ENCODE data around the gene VILL.

The VILL gene

DNA sequence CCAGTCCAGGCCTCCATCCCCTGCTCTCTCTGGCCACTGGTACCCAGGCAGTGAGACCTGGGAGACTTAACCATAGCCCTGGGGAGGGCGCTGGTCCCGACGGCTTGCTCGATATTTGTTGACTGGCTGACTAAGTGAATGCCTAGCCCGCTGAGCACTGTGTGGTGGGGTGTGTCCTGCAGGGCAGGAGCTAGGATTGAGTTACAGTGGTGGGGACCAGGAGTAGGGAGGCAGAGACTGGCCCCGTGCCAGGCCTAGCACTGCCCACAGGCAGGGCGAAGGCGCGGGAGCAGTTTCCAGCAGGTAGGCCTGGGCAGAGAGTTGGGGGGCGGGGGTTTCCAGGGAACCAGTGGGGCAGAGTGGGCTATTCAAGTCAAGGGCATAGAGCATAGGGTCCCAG, at the start of gene VILL:
TSS of gene VILL (plus strand) at position 260 of the 400 bp plus-strand sequence. CDS start 2,887 bp downstream, outside the sequence.
- H3K27ac ChIP-seq, result peak within 1 kb of the TSS; percentile 69
- DNase-seq (ENCODE audit: low read depth, low spot score), result no peak

DNA sequence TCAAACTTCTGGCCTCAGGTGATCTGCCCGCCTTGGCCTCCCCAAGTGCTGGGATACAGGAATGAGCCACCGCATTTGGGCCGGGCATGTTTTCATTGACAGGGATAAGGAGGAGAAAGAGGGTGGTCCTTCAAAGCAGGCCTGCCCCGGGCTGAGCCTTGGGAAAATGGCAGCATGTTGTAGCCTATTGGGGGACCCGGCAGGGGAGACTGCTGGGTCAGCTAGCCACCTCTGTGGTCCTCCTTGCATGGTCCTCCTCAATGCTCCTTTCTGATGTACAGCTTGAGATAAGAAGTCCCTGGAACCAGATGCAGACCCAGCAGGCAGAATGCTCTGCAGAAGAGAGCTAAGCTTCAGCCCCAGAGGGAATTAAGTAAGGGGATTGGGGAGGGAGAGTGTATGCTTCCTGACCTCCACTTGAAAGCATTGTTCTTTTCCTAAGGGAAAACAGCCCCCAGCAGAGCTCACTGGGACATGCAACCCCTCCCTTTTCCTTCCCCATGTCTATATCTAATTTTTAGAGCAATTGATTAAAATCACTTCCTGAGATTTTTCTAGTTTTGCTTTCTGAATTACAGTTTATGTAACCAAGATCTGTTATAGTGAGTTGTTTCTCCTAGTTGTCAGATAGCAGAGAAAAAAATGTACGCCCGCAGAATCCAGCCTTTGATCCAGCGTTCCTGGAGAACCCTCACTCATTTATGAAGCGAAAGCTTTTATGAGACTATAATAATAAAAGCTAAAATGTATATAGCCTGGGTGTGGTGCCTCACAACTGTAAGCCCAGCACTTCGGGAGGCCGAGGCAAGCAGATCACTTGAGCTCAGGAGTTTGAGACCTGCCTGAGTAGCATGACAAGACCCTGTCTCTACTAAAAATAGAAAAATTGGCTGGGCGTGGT, 48.7 kb upstream of the VILL start:
- no peak for DNase-seq (ENCODE audit: low read depth, low spot score)
- H3K27ac ChIP-seq, result no peak overlapping the region

DNA sequence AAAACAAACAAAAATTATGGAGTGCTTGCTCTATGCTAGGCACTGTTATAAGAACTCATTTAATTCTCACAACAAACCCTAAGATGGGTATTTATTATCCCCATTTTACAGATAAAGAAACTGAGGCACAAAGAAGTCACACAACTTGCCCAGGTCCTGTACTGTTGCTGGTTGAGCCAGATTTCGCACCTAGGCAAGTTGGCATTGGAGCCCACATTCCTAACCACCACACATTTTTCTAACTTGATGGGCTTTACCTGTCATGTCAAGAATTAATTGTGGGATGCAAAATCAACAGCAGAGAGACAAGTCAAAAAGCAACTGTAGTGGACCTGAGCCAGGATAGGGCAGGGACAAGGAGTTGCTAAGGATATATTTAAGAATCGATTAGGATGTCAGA, 47.9 kb upstream of the VILL start:
- no peak for DNase-seq (ENCODE audit: low read depth, low spot score)
- no peak overlapping the region for H3K27ac ChIP-seq

DNA sequence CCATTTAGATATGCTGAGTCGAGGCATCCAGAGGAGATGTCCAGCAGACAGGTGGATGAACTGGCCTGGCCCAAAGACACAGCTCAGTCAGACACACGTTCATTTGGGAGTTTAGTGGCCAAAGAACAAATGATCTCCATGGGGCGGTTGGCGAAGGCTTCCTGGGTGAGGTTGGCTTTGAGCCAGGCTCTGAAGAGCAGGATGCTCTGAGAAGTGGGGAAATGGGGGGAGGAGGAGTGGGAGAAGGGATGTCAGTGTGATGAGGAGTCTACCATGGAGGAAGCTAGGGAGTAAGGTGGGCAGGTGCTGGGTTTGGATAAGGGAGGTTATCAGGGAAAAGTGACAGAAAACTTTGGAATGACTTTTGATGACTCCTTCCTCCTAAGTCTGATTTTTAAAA, 47.5 kb upstream of the VILL start:
- no peak overlapping the region for H3K27ac ChIP-seq
- no peak for DNase-seq (ENCODE audit: low read depth, low spot score)

DNA sequence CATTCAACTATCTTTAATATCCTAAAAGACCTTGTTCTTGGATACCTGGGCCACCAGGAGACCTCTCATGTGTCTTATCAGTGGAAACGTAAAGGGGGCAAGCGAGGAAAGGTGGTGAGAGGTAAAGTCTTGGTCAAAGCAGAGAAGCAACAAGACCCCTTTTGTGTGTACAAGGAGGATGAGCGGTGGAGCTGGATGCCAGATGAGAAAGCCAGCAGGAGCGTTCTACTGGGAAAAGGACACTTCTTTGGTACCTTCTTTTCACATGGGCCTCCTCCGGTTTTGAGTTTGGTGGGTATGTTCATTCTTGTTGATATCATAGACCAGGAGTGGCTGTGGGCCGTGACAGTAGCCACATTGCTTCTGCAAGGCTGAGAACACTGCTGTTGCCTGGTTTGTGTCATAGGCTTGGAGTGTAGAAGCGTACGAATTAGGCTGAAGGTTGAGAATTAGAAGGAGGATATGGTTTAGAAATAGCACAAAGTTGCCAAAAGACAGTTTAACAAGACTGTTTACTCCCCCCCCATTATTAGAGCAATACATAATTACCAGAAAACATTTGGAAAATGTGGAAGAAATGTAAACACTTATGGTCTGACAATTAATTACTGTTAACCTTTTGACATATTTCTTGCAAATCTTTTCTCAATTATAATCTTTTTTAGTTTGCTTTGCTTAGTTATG, 46.8 kb upstream of the VILL start:
- H3K27ac ChIP-seq, result peak overlapping the region; percentile 91
- no peak for DNase-seq (ENCODE audit: low read depth, low spot score)

DNA sequence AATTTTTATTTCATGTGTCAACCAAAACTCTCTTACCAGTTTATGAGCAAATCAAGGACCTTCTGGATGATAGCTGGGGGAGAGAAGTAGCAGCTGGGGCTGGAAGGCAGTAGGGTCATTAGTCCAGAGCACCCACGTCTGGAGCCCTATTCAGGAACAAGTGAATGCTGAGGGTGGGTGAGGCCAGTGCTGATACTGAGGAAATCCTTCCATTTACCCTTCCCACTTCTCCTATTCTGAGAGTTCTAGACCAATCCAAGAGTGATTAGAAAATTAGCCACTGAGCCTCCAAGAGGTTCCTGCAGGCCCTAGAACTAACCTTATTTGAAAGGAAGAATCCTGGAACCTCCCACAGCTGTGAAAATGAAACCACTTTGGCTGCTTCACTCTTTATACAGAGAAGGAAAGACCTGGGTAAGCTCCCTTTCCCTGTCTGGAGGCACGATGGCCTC, 46.2 kb upstream of the VILL start:
- DNase-seq (ENCODE audit: low read depth, low spot score), result no peak
- peak overlapping the region; percentile 91 for H3K27ac ChIP-seq

DNA sequence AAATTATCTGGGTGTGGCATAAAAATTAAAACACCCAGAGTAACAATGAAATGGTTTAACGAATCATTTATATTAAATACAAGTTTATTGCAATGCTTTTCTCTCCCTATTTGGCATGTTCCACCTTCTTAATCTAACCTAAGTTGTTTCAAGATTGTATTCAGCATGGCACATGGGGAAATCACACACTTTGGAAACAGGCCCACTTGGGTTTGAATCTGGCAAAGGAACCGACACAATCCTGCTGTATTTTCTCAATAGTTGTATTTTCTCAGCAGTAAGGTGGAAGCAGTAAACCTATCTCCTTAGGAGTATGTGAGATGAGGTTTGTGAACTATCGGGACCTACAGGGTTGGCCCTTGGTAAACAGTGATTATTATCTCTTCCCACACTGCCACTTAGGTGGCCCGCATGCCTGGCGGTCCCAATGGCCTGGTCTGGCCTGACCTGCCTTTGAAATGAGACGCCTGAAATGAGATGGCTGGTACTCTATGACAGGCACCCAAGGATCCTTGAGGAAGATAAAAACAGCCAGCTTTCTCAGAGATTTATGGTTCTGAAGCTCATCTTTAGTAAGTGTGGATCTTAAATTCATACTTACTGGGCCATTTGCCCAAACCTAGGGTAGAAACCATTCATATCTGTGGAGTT, 45.3 kb upstream of the VILL start:
- no peak for DNase-seq (ENCODE audit: low read depth, low spot score)
- peak overlapping the region; percentile 91 for H3K27ac ChIP-seq

DNA sequence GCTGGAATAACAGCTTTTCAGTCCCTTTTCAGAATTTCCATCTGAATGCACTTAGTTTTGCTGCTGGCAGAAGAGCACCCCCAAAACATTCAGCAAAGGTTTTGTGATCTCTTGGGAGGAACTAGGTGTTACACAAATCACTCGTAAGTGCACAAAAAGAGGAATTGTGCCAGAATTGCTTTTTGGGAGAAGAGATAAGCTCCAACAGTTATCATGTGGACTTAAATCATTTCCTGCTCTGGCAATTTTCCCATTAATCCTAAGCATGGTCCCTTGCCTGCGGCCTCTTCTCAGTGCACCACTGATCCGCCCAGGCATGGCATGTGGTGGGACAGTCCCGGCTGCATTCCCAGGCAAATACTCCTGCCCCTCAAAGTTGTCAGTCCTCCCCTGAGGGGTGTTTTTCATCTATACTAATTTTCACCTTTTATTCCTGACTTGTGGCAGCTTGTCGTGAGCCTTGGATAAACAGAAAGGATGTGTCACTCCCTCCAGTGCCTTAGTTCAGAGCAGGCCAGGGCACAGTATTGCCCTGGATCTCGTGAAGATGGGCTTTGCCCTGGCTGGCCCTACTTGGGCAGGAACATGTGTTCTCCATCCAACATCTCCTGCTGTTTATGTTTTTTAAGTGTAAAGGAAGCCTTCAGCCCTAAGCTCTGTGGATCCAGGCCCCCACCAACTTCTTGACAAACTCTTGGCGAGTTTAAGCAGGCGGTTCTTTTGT, 44.6 kb upstream of the VILL start:
- peak overlapping the region; percentile 91 for H3K27ac ChIP-seq
- peak; percentile 88 for DNase-seq (ENCODE audit: low read depth, low spot score)

DNA sequence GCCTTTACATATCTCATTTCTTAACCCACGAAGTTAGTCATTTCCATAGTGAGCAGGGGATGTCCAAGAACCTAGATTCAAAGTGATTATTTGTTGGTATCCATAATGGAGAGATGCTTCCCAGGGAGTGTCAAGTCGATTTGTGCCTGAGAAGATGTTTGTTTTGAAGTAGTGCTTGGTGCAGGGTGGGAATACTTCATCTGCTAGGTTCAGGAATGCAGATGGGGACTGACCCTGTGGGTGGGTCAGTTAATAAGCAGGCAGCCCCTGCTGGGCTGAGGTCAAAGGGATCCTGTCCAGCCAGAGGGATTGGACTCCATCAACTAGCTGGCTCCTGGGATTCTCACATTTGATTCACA, 44.1 kb upstream of the VILL start:
- DNase-seq (ENCODE audit: low read depth, low spot score), result no peak
- peak overlapping the region; percentile 91 for H3K27ac ChIP-seq

DNA sequence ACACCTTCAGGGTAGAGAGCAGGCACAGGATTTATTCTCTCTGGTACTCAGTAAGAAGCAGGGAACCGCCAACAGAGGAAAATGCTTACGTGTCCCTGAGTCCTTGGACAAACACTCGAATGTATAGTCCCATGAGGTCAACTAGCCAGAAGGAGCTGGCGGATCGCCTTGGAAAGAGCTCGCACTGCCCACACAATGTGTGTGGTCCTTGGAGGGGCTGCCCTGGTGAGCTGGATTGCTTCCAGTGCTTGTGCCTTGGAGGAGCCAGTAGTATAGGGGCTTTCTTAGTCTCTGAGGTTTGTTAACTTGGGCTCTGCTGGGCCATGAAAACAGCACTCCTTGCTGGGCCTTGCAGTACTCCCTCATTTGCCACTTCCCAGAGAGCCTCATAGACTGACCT, 40.7 kb upstream of the VILL start:
- DNase-seq (ENCODE audit: low read depth, low spot score), result no peak
- H3K27ac ChIP-seq, result no peak overlapping the region

DNA sequence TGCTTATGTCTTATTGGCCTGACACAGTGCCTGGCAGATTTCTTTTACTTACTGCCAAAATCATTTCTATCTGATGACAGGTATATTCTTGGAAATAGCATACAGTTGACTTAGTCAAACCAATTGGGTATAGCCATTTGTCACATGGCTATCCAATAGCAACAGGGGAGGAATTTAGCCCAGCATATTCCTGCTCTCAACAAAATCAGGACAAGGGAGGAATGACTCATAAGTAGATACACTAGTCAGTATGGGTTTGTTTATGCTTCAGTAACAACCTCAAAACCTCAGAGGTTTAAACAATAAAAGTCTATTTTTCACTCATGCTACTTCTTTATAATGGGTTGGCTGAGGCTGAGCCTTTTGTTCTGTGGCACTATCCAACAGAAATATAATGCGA, 38.0 kb upstream of the VILL start:
- DNase-seq (ENCODE audit: low read depth, low spot score), result no peak
- H3K27ac ChIP-seq, result no peak overlapping the region

DNA sequence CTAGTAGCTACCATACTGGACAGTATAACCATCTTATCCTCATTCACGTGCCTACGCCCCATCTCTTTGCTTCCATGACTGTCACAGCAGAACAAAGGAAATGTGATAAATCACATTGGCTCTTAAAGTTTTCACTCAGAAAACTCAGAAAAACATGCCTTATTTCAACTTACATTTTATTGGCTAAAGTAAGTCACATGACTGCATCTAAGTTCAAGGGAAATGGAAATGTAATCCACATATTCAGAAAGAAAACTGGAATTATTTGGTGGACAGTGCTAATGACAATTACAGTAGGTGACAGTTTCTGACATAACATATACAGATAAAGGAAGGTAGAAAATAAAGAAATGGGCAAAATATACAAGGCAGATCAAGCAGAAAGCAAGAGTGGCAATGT, 37.4 kb upstream of the VILL start:
- no peak for DNase-seq (ENCODE audit: low read depth, low spot score)
- no peak overlapping the region for H3K27ac ChIP-seq

DNA sequence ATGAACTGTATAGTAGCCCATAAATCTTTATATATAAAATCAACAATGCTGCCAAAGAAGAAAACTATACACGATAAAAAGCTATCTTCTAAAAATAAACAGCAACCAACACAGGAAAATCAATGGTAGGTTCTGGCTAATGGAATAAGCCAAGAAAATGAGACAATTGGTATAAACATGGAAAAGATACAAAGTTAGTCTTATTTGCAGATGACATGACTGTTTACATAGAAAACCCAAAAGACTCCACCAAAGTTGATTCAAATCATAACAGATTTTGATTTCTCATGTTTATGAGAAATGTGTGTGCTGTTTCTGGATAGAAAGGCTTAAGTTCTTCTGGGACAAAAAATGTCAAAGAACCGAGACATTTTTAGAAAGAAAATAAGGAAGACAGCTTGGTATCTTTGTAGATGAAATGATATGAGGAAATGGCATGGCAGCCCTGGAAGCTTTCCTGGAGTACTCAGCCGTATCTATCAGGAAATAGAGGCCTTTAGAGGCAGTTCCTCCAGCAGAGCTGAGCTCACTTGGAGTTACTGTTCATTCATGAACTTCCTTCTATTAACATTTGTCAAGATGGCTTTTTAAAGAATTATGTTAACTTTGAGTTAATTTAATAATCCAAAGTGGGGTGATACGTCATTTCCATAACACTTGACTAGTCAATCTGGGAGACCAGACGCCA, 36.7 kb upstream of the VILL start:
- H3K27ac ChIP-seq, result no peak overlapping the region
- DNase-seq (ENCODE audit: low read depth, low spot score), result no peak

DNA sequence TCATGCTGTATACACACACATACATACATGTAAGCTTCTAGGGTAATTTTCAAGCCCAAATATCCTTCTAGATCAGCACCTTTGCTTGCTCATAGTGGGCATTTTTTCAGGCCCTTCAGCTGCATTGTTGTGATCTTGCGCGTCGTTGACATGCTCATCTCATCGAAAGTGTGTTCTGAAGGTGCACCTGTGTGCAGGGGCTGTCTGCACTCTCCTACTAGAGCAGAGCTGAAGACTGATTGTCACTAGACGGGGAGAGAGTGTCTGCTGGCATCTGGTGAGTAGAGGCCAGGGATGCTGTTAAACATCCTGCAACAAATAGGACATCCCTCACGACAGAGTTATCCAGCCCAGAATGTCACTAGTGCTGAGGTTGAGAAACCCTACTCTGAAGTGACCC, 35.7 kb upstream of the VILL start:
- no peak for DNase-seq (ENCODE audit: low read depth, low spot score)
- no peak overlapping the region for H3K27ac ChIP-seq

DNA sequence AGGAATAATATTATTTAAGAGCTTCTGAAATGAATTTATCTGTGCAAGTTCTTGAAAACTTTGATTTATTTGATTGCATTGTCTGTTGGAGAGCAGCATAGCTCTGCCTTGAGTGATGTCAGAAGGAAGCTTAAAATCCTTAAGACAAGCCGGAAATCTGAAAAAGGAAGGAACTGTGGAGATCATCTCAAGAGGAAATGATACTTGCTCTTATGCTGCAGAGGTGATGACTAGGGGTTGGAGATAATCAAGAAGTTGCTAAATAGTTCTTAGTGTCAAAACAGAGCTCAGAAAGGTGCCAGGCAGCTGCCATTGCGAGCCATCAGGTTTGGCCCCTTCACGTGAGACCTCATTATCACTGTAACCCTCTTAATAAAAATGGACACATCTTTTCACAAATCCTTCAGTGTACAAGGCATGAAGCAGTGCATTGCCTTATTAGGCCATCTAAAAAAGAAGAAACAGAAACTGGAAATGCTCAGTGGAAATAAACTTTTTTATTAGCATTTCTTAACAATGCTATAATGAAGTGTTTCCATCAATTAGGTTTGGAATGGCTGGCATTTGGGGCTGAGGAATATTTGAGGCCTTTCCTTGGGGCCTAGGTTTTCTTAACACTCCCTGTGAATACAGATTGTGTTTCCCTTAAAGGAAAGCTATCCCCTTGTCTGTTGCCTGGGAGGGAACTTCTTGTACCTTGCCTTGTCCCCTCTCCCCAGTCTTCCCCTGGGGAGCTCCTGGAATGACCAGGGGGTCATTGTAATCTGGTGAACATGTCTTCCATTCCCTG, 34.5 kb upstream of the VILL start:
- no peak overlapping the region for H3K27ac ChIP-seq
- no peak for DNase-seq (ENCODE audit: low read depth, low spot score)

DNA sequence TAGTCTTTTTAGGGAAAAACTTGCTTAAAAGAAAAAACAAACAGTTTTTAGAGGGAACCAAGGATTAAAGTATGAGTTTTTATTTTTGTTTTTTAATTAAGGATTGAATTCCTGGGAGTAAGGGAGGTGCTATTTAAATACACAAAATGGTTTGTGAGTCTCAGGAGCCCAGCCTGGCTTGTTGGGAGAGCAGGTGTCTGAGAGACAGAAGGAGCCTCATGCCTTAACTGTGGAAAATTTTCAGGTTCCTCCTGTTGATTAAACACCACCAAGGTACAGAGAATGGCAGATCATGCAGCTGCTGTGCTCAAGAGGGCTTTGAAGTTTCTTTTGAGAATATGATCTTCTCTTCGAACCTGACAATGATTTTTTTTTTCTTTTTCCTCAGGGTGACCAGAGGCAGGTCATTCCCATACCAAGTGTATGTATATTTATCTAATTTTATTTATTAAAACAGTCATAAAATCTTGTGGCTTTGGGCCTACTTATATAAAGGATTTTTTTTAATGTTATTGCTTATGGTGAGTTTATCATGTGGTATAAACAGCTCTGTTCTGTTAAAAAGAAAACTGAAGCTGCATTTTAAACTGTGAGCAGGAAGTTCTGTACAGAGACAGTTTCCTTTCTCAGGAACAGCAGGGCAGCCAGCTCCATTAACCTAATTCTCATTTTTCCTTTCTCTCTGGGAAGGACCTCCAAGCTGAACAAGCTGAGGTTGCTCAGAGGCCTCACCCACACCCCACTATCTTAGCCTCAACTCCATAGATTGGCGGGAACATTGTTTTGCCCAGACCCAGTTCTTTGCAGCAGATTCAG, 33.7 kb upstream of the VILL start:
- no peak for DNase-seq (ENCODE audit: low read depth, low spot score)
- no peak overlapping the region for H3K27ac ChIP-seq

DNA sequence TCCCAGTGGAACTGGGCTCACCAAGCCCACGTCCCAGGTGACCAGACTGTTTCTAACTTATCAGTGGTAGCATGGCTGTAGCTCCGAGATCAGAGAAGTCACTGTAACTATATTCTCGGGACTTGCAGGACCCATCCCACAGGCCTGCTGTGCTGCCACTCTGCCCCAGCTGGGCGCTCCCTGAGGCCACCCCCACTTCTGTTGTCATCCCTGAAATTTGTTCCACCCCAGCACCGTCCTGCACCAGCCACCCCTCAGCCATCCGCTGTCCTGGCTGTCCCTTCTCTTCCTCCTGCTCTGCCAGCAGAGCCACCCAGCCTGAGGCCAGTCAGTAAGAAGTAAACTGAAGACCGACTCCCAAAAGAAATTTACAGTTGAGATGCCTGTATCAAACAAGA, 33.0 kb upstream of the VILL start:
- no peak overlapping the region for H3K27ac ChIP-seq
- DNase-seq (ENCODE audit: low read depth, low spot score), result no peak
